HG03280 (cell line): ENCODE measurements around the gene PAIP1.
"Not testable (repeated sequence)": the region's sequence is repeated elsewhere in the genome, so short reads cannot be mapped to it uniquely, and the experiment has no call there.

Experiments
- ATAC-seq: cut with Tn5 transposase; IDR thresholded peaks from one replicate; pipeline ENCODE4 v1.9.1; 2021; ENCODE audit warnings: mild to moderate bottlenecking, moderate library complexity; ENCODE audit not compliant: unreplicated experiment

Gene PAIP1, protein sequence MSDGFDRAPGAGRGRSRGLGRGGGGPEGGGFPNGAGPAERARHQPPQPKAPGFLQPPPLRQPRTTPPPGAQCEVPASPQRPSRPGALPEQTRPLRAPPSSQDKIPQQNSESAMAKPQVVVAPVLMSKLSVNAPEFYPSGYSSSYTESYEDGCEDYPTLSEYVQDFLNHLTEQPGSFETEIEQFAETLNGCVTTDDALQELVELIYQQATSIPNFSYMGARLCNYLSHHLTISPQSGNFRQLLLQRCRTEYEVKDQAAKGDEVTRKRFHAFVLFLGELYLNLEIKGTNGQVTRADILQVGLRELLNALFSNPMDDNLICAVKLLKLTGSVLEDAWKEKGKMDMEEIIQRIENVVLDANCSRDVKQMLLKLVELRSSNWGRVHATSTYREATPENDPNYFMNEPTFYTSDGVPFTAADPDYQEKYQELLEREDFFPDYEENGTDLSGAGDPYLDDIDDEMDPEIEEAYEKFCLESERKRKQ

DNA sequence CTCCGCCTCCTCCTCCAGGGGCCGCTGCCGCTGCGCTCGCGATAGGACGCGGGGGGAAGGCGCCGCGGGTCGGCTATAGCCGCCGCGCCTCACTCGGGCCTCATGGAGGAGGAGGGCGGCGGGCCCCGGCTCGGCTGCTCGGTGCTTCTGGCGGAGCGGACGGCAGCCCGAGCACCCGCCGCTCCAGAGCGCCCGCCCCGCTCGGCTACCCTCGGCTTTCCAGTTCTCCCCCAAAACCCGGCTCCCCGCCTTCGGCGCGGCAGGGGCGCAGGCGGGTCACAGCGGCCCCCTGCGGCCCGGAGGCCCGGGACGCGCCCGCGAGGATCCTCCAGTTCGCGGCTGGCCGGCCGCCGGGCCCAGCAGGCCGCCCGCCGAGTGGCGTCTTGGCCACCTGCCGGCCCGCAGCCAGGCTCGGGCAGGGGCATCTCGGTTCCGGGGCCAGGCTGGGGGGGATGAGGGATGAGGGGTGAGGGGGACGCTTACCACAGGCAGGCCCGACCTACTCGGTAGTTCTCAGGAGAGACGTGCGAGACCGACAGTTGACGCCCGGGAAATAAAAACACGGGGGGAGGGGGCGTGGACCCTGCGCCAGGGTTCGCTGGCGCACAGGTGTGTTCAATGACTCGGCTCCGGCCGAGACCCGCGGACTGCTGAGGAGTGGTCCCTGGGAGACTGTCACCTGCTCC lies at the start of gene PAIP1:
Gene PAIP1, minus strand, starts transcription at position 221 of the 686 bp plus-strand sequence. CDS start 231 bp downstream, outside the sequence.
- ATAC-seq = peak; percentile 74

DNA sequence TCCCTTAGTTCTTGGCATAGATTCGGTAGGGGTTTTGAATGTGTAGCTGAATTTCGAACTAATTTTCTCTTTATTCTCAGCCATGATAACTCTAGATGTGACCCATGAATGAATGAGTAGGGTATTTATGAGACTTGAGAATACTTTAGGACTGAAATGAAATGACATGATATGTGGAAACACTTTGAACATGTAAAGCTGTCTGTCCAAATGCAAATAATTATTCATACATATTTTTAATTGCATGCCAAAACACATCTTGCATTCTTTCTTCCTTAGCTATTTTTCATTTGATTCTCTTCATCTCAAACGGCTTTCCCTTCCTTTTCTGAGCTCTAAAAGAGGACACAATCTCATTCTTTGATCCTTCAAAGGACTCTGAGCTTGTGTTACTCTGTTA lies 49.5 kb upstream of the PAIP1 start:
- no peak for ATAC-seq

DNA sequence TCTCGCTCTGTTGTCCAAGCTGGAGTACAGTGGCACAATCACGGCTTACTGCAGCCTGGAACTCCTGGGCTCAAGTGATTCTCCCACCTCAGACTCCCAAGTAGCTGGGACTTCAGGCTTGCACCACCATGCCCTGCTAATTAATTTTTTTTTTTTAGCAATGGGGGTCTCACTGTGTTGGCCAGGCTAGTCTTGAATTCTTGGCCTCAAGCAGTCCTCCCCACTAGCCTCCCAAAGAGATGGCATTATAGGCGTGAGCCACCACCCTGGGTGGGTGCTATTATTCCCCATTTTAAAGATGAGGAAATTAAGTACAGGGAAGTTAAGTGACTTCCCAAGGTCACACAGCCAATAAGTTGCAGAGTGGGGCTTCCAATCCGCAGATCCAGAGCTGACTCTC lies 47.8 kb upstream of the PAIP1 start:
- no peak for ATAC-seq

DNA sequence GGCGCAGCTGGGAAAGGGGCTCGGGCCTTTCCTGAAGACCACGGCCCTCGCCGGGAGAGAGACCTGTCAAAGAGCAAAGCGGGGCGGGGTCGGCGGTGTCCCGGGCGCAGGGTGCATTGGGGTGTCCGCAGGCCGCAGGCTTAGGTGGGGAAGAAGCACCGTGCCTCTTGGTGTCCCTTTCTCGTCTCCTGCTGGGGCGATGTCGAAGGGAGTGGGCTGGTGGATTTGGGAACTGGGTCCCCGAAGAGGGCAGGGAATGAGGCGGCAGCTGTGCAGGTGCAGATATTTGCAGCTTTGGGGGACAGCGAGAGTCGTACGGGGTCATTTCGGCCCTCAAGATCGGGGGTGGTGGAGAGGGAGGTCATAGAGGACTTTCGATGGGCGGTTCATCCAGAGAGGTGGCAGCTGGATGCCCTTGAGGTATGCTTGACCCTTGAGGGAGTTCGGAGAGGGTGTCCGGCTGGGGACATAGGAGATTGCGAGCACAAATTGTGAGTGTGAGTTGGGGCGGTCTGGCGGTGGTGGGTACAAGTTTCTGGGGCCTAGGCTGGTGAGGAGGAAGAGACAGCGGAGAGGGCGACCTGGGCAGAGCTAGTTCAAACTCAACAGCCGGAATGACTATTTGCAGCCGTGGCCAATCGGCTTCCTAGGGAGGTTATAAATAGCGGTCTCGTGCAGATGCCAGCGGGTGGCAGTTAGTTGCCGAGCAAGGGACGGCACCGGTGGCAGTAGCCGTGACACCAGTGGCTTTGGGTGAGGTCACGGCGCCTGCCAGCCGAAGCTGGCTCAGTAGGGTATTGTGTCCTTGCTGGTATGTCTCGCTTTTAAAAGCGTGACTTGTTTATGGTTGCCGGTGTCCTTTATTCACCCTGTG lies 46.7 kb upstream of the PAIP1 start:
- ATAC-seq = peak; percentile 43

DNA sequence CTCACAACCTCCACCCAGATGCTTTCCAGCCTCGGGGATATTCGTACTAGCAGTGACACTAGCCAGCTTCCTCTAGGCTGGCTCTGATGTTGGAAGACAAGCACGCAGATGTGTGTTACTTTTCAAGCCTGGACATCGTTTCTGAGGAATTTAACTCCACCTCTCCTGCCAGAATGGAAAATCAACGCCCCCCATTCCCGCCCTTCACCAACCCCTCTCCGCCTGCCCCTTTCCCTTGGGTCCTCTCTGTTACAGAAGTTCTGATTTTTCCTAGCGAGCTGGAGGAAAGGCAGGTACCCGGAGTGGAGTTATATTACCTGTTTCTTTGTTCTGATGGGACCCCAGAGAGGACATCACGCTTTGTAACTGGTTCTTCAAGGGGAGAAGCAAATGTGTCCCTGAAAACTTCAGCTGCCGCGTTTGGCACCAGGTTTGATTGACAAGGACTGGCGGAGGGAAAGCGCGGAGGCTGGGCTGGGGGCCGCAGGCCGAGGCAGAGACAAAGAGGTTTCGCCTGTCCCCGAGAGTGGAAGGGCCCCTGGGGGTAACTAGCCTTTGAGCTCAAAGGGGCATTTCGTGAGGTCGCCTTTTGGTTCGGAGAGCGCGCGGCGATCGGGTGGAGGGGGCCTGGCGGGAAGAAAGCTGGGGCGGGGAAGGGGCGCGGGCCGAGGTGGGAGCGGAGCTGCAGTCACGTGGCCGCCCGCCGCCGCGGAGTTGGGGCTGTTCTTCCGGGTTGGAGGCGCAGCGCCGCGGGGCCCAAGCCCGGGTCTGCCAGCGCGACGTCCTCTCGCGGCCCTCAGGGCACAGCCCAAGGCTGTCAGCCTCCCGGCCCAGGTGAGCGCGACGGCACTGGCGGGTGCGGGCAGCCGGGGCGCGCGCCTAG lies 45.8 kb upstream of the PAIP1 start, which contains the start of gene NNT:
Gene NNT, plus strand, starts transcription at position 720 of the 883 bp plus-strand sequence. CDS start 6,016 bp downstream, outside the sequence.
- peak; percentile 82 for ATAC-seq

DNA sequence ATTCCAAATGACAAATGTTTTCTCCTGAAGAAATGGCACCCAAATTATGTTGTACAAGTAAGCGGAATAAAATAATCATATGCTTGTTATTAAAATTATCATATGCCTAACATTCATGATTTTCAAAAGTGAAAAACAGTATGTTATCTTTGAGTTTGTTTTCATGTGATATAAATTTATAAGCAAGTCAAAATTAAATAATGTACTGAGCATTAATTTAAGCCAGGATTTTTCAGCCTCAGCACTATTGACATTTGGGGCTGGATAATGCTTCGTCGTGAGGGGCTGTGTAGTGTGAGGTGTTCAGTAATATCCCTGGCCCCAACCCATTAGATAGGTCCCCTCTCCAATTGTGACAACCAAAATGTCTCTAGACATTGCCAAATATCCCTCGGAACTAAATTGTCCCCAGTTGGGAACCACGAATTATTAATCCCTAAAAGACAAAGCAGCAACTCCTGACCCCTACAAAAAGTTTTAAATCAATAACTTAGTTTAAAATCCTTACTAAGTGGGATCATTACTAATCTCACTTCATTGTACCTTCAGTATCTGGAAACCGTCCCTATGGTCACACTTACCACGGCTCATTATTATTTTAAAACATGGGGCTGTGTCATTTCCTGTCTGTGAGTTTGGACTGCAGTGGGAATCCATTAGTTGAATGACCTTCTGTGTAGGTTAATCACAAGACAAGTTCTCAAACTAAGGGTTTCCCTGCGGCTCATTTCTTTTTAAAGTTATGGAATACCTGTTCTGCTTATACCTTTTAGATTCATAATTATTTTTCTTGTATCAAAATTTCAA lies 44.8 kb upstream of the PAIP1 start:
- ATAC-seq = no peak

DNA sequence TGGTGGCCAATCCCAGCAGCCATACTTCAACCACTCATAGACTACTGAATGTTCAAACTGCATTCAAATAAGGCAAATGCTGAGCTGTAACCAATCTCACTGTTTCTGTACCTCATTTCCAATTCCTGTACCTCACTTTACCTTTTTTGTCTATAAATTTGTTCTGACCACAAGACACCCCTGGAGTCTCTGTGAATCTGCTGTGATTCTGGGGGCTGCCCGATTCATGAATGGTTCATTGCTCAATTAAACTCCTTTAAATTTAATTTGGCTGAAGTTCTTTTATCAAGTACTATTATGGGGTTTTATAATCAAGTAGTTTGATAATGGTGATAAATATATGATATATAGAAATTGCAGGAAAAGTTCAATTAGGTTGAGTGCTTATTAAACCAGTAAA lies 42.0 kb upstream of the PAIP1 start:
- ATAC-seq = not testable (repeated sequence)

DNA sequence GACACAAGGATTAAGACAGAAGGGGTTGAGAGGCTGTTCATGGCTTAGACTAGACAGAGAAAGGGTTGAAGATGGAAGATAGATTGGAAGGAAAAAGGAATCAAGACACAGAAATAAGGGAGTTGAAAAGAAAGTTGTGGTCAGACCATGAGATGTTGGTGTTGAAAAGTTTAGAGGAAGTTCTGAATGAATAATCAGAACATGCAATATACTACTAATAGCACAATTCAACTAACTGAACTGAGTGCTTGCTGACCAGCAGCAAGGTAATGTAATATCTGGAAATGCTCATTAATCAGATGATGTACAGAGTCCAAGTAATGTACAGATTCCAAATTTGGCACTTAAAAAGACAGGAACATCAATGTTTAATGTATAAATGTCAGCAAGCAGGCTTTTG lies 35.5 kb upstream of the PAIP1 start:
- ATAC-seq = no peak

DNA sequence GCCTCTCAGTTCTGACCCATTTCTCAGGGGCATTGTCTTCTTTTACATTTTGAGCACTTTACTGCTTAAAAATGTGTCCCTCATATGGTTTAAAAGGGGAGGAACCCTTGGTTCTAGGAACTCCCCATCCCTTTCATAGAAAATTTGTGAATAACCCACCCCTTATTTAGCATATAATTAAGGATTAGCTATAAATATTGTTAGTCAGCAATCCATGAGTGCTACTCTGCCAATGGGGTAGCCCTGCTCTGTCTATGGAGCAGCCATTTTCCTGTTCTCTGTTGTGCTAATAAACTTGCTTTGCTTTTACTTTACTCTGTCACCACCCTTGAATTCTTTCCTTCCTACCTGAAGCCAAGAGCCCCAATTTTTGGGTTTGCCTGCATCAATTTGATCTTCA lies 33.8 kb upstream of the PAIP1 start:
- ATAC-seq = no peak

DNA sequence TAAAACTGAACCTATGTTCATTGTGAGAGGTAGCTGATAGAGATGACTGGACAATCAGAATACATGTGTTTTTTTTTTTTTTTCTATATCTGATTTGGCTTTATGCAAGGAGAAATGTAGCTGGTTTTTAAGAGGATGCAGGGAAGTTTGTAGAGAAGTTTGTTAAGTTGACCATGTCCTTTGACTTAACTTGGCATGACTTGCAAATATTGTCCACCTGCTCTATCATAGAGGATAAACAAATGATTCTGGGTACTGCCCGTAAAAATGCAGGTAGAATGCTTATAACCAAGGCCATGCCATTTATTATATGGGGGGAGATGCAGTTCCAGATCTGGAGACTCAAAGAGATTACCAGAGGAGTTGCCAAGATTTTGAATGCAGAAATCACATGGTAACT lies 32.4 kb upstream of the PAIP1 start:
- no peak for ATAC-seq

DNA sequence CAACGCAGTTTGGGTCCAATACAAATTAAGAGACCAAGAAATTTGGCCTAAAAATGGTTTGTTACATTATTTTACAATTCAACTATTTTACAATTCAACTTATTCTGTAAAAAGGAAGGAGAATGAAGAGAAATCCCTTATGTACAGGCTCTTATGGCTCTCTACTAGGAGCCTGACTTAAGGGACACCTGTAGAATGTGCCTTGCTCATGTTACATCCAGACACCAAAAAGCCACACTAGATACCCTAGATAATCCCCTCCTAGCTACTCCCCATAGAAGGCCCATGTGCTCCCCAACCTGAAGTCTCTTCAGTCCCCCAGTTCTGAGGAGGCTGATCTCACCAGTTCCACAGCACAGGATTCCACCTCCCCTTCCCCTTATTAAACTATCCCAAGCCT lies 32.0 kb upstream of the PAIP1 start:
- ATAC-seq = no peak

DNA sequence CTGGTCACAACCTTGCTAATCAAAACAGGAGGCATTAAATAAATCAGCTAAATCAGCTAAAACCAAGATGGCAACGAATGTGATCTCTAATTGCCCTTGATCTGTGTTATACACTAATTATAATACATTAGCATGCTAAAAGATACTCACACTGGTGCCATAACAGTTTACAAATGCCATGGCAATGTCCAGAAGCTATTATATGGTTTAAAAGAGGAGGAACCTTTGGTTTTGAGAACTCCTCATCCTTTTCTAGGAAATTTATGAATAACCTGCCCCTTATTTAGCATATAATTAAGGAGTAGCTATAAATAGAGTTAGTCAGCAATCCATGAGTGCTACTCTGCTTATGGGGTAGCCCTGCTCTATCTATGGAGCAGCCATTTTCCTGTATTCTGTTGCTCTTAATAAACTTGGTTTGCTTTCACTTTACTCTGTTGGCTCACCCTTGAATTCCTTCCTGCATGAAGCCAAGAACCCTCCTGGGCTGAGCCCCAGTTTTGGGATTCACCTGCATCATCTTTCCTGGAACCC lies 27.4 kb upstream of the PAIP1 start:
- ATAC-seq = no peak

DNA sequence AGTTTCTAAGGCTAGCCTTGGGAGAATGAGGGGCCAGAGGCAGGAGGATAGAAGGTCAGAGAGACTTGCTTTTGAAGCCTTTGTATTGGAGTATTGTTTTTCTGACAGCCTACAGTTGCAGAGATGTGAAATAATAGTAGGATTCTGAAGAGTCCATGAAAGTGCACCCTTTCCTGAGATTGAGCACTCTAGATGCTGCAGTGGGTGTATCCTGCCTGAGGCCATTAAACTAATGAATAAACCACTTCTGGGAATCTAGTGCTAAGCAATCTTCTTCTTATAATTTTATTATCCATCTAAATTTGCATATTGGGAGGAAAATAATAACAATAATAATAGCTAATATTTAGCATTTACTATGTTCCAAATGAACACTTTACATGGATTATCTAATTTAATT lies 26.8 kb upstream of the PAIP1 start:
- no peak for ATAC-seq

DNA sequence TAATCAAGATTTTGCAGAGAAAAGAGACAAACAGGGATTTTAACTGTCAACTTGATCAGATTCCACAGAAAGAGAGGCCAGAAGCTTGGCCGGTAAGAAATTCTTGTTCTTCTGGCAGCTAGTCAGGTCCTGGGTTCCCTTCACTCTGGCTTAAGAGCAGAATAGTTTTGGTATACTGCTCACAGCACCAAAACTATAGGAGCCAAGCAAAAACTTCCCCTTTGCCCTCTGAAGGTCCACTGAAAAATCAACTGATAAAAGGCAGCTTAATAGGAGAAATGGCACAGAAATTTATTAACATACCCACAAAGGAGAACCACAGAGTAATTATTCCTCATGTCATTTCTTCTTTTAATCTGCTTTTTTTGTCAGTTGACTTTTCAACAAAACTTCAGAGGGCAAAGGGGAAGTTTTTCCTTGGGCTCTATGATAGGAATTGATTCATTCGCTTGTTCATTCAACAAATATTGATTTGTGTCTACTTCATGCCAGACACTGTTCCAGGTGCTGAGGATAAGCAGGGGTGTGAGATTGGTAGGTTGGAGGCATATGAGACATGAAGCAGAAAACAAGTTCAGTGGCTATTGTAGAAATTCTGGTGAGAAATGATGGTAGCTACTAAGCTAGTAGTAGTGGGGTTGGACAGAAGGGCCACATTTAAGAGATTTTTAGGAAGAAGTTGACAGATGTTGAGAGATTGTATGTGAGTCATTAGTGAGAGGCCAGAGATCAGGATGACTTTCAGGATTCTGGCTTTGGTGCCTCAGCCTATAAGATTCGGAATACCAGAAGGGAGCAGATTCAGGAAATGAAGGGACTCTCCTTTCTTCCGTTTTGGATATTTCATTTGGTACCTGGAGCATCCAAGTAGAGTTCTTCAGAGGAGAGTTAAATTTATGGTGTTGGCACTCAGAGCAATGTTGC lies 25.5 kb upstream of the PAIP1 start:
- ATAC-seq = no peak

DNA sequence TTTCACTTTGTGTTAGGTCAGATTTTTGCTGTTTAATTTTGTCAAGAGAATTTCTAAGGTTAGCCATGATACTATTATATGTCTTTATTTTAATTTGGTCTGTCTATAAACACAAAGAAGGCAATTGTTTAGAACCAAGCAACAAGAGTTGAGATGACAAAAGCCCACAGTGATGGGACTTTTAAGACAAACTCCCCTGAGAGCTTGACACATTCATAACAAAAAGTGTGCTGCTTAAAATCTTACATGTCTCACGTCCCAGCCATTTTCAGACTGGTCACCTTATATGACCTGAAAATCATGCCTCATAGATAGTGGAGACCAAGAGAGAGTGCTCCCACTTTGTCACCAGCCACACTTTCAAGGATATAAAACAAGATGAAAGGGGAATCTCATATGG lies 24.5 kb upstream of the PAIP1 start:
- no peak for ATAC-seq

DNA sequence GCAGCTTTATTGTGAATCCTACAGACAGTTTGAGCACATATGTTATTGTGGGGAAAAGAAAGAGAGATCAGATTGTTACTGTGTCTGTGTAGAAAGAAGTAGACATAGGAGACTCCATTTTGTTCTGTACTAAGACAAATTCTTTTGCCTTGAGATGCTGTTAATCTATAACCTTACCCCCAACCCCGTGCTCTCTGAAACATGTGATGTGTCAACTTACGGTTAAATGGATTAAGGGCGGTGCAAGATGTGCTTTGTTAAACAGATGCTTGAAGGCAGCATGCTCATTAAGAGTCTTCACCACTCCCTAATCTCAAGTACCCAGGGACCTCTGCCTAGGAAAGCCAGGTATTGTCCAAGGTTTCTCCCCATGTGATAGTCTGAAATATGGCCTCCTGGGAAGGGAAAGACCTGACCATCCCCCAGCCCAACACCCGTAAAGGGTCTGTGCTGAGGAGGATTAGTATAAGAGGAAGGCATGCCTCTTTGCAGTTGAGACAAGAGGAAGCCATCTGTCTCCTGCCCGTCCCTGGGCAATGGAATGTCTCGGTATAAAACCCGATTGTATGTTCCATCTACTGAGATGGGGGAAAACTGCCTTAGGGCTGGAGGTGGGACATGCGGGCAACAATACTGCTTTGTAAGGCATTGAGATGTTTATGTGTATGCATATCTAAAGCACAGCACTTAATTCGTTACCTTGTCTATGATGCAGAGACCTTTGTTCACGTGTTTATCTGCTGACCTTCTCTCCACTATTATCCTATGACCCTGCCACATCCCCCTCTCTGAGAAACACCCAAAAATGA lies 23.7 kb upstream of the PAIP1 start:
- not testable (repeated sequence) for ATAC-seq

DNA sequence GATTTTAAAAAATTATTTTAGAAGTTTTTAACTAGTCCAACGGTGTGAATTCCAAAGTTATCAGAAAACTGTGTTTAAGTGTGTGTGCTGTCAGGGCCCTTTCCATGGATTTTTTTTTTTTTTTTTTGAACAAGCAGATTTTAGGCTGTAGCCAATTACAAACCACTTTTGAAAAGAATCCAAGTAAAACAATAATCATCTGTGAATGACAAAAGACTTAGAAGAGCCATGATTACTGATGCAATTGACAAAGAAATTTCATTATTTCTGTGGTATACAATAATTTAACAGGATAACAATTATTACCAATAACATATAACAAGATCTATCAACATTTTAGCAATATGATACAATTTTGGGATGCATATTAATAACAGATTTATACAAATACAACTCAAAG lies 16.2 kb upstream of the PAIP1 start:
- ATAC-seq = no peak
